Activated T-helper 1 cell treated with anti-CD3 and anti-CD28 coated beads, Interleukin-12 subunit alpha, Interleukin-12 subunit beta, Interleukin-2, Interleukin-4 antibody, amounts not matched to agents 30 ng/mL and 10 ng/mL and 1 ng/mL, durations not matched to agents 14 hours and 24 hours and 36 hours (primary cell): ENCODE measurements around the gene SDF2. TPM values are rescaled to one million over a fixed set of nuclear protein-coding genes. Genes with fewer than 3 reads are reported as not detected.
"Not testable (repeated sequence)": the region's sequence is repeated elsewhere in the genome, so short reads cannot be mapped to it uniquely, and the experiment has no call there.

Source experiments
- DNase-seq: peaks from one replicate; pipeline ENCODE4 v3.0.0; 2021; ENCODE audit warnings: low spot score
- H3K27ac Mint-ChIP-seq: one replicate; pipeline ENCODE4 v1.8.0; 2021; ENCODE audit warnings: mild to moderate bottlenecking, mixed read lengths
- H3K27me3 Mint-ChIP-seq: one replicate; pipeline ENCODE4 v1.8.0; 2022; ENCODE audit warnings: mild to moderate bottlenecking, moderate library complexity, mixed read lengths; ENCODE audit not compliant: insufficient read depth
- H3K36me3 Mint-ChIP-seq: one replicate; pipeline ENCODE4 v1.8.0; 2021; ENCODE audit warnings: low read depth, mixed read lengths
- H3K4me1 Mint-ChIP-seq: one replicate; pipeline ENCODE4 v1.8.0; 2021; ENCODE audit warnings: low read depth, mixed read lengths
- H3K4me3 Mint-ChIP-seq: one replicate; pipeline ENCODE4 v1.8.0; 2021; ENCODE audit warnings: mild to moderate bottlenecking, moderate library complexity, mixed read lengths
- H3K9me3 Mint-ChIP-seq: one replicate; pipeline ENCODE4 v1.8.0; 2021; ENCODE audit warnings: mixed read lengths
- intact Hi-C: fragments of 100-400 bp; cut with micrococcal nuclease; formaldehyde crosslinking; loops from one replicate; pipeline ENCODE4 v1.15.1; 2024
- total RNA-seq: library from RNA; stranded (reverse); gene quantifications from 2 replicates; pipeline ENCODE4 v1.2.3, GENCODE V29; 2022

SDF2 gene
- total RNA-seq, 1 donor from 2014 or later, result 47.9 TPM

DNA sequence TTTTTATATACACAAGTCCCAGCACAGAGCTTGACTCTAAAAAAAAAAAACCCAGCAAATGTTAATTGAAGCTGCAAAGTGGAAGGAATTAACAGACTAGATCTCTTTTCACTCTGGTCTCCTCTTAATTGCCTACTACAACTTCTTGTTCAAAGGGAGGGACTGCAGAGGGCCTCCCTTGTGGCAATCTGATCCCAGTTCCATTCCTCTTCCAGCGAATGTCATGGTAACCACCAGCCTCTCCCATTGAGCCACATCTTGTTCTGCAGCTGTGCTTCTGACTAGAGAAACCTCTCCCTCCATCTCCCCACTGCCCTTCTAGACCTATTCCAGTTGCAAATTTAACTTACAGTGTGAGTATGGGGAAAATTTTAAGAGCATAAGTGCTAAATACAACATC is 6.2 kb upstream of the SDF2 start:
- H3K4me3 Mint-ChIP-seq, result no peak overlapping the region
- peaks cover 50% of the 10 kb centered on the region for H3K4me1 Mint-ChIP-seq
- H3K27me3 Mint-ChIP-seq, result no peaks in the 10 kb centered on the region
- H3K27ac Mint-ChIP-seq, result no peak overlapping the region
- no peak for DNase-seq
- H3K9me3 Mint-ChIP-seq, result no peaks in the 10 kb centered on the region
- intact Hi-C loops, result no loop called here
- peaks cover 43% of the 10 kb centered on the region for H3K36me3 Mint-ChIP-seq

DNA sequence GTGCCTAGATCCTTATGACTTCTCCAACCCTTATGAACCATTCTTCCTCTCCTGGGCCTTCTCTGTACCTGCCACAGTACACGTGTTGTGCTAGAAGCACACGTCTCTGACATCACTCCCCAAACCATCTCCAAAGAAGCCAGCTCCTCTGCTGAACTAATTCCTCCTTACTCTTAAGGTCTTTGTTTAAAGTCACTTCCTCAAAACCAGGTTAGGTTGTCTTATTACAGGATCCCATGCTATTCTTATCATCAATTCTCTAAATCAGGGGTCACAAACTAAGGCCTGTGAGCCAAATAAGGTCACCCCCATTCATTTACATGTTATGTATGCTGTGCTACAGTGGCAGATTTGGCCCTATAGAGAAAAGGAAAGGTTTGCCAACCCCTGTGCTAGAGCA is 4.3 kb upstream of the SDF2 start:
- intact Hi-C loops, result no loop called here
- H3K36me3 Mint-ChIP-seq, result peaks cover 32% of the 10 kb centered on the region

DNA sequence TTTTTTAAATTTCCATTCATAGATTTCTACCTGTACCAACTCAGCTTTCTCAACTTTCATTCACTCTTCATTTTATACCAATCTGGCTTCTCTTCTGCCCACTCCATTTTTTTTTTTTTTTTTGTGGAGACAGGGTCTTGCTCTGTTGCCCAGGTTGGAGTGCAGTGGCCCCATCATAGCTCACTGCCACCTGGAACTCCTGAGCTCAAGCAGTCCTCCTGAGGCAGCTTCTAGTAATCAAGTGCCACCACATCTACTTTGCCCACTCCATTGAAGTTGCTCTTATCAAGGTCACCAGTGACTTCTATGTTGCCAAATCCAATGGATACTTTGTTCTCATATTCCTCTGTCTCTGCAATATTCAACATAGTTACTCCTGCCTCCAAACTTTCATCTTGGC is 2.0 kb upstream of the SDF2 start:
- intact Hi-C loops, result loop anchor here (5.0 kb wide), 2 partner anchors 91 to 289 kb away; partner anchors contain the start of genes PHF12 and PIGS
- no peaks in the 10 kb centered on the region for H3K27me3 Mint-ChIP-seq
- peaks cover 38% of the 10 kb centered on the region for H3K36me3 Mint-ChIP-seq
- H3K9me3 Mint-ChIP-seq, result no peaks in the 10 kb centered on the region
- peak overlapping the region; percentile 99 for H3K27ac Mint-ChIP-seq
- no peak for DNase-seq
- peaks cover 67% of the 10 kb centered on the region for H3K4me1 Mint-ChIP-seq
- H3K4me3 Mint-ChIP-seq, result peak overlapping the region; percentile 100

More for the DNA sequence above, 4.3 kb upstream of the SDF2 start:
- no peaks in the 10 kb centered on the region for H3K27me3 Mint-ChIP-seq
- H3K4me1 Mint-ChIP-seq, result peaks cover 61% of the 10 kb centered on the region
- no peak for DNase-seq
- no peak overlapping the region for H3K4me3 Mint-ChIP-seq
- H3K9me3 Mint-ChIP-seq, result no peaks in the 10 kb centered on the region
- no peak overlapping the region for H3K27ac Mint-ChIP-seq

DNA sequence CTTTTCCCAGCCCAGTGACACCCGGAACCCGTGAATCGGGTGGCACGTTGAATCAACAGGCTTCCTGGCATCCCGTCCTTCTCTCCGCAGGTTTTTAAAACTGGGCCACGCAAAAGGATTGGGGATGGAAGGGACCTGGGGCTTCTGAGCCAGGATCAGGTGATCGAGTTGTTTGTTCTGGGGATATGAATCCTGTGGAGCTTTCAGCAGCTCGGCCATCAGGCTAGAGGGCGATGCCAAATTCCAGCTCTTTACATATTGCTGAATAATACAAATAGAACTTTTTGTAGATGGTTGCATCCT is 772 bp upstream of the SDF2 start:
- intact Hi-C loops, result loop anchor here (1.0 to 5.0 kb wide), 4 partner anchors 17 to 290 kb away; partner anchors contain the start of genes BLTP2, PHF12, PIGS and PROCA1
- Mint-ChIP-seq H3K9me3 (no peaks in the 10 kb centered on the region), H3K36me3 (peaks cover 38% of the 10 kb centered on the region), H3K27ac (peak overlapping the region; percentile 99), H3K4me3 (peak overlapping the region; percentile 100), H3K4me1 (peaks cover 55% of the 10 kb centered on the region), H3K27me3 (no peaks in the 10 kb centered on the region)
- no peak for DNase-seq

DNA sequence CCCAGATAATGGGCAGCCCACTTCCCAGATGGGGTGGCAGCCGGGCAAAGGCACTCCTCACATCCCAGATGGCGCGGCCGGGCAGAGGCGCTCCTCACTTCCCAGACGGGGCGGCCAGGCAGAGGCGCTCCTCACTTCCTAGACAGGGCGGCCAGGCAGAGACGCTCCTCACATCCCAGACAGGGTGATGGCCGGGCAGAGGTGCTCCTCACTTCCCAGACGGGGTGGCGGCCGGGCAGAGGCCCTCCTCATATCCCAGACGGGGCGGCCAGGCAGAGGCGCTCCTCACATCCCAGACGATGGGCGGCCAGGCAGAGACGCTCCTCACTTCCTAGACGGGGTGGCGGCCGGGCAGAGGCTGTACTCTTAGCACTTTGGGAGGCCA is 2.2 kb downstream of the SDF2 start:
- DNase-seq, H3K9me3 Mint-ChIP-seq, intact Hi-C loops, H3K27me3 Mint-ChIP-seq, H3K27ac Mint-ChIP-seq, H3K4me3 Mint-ChIP-seq: not testable (repeated sequence)
- Mint-ChIP-seq H3K36me3 (peaks cover 32% of the 10 kb centered on the region), H3K4me1 (peaks cover 39% of the 10 kb centered on the region)

DNA sequence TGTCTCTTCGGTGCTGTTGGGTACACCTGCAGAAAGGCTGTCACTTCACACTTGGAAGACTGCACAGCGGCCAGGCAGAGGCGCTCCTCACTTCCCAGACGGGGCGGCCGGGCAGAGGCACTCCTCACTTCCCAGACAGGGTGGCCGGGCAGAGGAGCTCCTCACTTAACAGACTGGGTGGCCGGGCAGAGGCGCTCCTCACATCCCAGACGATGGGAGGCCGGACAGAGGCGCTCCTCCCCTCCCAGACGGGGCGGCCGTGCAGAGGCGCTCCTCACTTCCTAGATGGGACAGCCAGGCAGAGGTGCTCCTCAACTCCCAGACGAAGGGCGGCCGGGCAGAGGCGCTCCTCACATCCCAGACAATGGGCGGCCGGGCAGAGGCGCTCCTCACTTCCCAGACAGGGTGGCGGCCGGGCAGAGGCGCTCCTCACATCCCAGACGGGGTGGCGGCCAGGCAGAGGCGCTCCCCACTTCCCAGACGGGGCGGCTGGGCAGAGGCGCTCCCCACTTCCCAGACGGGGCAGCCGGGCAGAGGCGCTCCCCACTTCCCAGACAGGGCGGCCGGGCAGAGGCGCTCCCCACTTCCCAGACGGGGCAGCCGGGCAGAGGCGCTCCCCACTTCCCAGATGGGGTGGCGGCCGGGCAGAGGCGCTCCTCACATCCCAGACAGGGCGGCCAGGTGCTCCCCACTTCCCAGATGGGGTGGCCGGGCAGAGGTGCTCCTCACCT is 2.8 kb downstream of the SDF2 start:
- intact Hi-C loops, H3K9me3 Mint-ChIP-seq, H3K27ac Mint-ChIP-seq, H3K4me3 Mint-ChIP-seq, H3K27me3 Mint-ChIP-seq, DNase-seq: not testable (repeated sequence)
- H3K36me3 Mint-ChIP-seq, result peaks cover 29% of the 10 kb centered on the region
- H3K4me1 Mint-ChIP-seq, result peaks cover 35% of the 10 kb centered on the region

DNA sequence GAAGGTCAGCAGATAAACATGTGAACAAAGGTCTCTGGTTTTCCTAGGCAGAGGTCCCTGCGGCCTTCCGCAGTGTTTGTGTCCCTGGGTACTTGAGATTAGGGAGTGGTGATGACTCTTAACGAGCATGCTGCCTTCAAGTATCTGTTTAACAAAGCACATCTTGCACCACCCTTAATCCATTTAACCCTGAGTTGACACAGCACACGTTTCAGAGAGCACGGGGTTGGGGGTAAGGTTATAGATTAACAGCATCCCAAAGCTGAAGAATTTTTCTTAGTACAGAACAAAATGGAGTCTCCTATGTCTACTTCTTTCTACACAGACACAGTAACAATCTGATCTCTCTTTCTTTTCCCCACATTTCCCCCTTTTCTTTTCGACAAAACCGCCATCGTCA is 3.4 kb downstream of the SDF2 start:
- H3K27ac Mint-ChIP-seq, DNase-seq, intact Hi-C loops, H3K9me3 Mint-ChIP-seq, H3K27me3 Mint-ChIP-seq, H3K4me3 Mint-ChIP-seq: not testable (repeated sequence)
- peaks cover 29% of the 10 kb centered on the region for H3K4me1 Mint-ChIP-seq
- peaks cover 29% of the 10 kb centered on the region for H3K36me3 Mint-ChIP-seq

DNA sequence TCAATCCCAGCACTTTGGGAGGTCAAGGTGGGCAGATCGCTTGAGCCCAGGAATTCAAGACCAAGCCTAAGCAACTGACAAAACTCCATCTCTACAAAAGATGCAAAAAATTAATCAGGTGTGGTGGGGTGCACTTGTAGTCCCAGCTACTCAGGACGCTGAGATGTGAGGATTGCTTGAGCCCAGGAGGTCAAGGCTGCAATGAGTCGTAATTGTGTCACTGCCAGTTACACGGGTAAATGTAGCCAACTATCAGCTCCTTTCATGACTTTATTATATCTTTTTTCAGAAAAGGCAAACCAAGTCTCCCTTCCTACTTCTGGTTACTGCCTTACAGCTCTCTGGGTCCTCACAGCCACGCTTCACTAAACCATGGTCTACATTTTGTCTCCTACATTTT is 4.0 kb downstream of the SDF2 start:
- H3K4me3 Mint-ChIP-seq, result no peak overlapping the region

DNA sequence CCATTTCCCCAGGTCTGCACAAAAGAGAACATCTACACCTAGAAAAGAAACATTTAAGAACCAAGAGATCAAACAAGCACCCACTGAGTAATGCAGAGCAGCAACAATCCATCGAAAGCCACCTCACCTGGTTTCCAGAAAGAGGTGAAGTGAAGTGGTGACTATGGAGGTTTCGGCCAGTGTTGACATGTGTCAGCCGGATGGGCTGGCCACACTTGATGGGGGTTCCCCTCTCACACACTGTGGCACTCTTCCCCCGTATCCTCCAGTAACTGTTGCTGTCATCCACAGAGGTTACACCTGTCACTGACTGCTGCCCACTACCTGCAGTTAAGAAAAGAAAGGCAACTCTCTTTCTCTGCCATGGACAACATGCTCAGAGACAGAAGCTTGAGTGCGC is 6.5 kb downstream of the SDF2 start:
- Mint-ChIP-seq H3K36me3 (peaks cover 34% of the 10 kb centered on the region), H3K27ac (no peak overlapping the region)

More for the DNA sequence above, 4.0 kb downstream of the SDF2 start:
- H3K36me3 Mint-ChIP-seq, result peaks cover 29% of the 10 kb centered on the region
- no peaks in the 10 kb centered on the region for H3K27me3 Mint-ChIP-seq
- no peaks in the 10 kb centered on the region for H3K9me3 Mint-ChIP-seq
- no peak overlapping the region for H3K27ac Mint-ChIP-seq
- intact Hi-C loops, result no loop called here
- DNase-seq, result no peak
- H3K4me1 Mint-ChIP-seq, result peaks cover 28% of the 10 kb centered on the region

DNA sequence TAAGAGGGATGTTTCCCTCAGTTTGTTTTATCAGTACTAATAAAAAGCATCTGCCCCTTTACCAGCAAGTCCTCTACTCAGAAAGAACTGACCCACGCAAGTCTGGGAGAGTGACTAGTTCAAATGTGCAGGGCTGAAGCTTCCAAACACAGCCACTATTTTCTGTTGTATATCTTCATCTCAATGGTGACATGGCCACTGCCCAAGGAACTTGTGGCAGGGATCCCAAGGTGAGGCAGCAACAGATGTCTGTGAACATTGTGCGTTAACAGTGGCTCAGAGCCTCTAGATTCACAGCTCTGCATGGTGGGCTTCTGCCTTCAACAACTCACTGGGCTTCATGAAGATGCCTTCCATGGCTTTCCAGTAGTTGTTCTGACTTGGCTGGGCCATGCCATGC is 13.0 kb downstream of the SDF2 start:
- intact Hi-C loops, result loop anchor here (10.0 kb wide), 1 partner anchor 276 kb away; no protein-coding TSS in a partner anchor
- peaks cover 27% of the 10 kb centered on the region for H3K4me1 Mint-ChIP-seq
- DNase-seq, result no peak
- H3K27me3 Mint-ChIP-seq, result no peaks in the 10 kb centered on the region
- no peaks in the 10 kb centered on the region for H3K9me3 Mint-ChIP-seq
- H3K27ac Mint-ChIP-seq, result no peak overlapping the region
- H3K4me3 Mint-ChIP-seq, result no peak overlapping the region
- H3K36me3 Mint-ChIP-seq, result peaks cover 24% of the 10 kb centered on the region

More for the DNA sequence above, 6.5 kb downstream of the SDF2 start:
- peaks cover 9% of the 10 kb centered on the region for H3K4me1 Mint-ChIP-seq
- no peak overlapping the region for H3K4me3 Mint-ChIP-seq
- DNase-seq, result no peak
- H3K27me3 Mint-ChIP-seq, result no peaks in the 10 kb centered on the region
- intact Hi-C loops, result no loop called here
- H3K9me3 Mint-ChIP-seq, result no peaks in the 10 kb centered on the region

DNA sequence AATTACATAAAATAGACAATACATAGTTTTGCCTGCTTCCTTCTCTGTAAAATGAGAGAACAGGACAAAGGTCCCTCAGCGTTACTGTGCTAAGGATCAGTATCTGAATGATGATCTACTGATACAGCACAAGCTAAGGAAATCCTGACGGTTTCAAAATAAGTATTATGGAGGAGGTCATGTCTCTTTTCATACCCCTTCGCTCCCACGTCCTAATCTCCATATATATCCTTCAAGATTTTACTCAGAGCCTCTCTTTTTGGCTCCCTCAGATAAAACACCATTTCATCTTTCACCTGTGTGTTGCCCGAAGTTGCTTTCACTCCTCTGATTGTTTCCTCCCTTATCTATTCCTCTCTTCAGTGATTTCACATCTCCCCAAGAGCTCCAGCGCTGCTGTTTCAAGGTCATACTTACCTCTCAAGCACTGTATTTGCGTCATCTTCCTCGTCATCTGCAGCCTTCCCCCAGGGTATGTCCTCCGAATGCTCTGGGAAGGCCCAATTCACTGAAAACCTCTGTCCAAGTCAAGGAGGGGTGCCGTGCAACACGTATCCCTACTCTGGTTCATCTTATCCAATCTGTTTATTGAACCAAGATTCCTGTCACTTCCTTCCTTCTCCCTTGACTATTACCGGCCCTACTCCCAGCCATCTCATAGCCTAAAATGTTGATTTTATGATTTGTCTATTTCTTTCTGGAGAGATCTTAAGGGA is 15.5 kb downstream of the SDF2 start:
- H3K9me3 Mint-ChIP-seq, result no peaks in the 10 kb centered on the region
- no peaks in the 10 kb centered on the region for H3K27me3 Mint-ChIP-seq
- H3K36me3 Mint-ChIP-seq, result peaks cover 25% of the 10 kb centered on the region
- H3K4me1 Mint-ChIP-seq, result peaks cover 33% of the 10 kb centered on the region
- intact Hi-C loops, result loop anchor here (10.0 kb wide), 1 partner anchor 279 kb away; no protein-coding TSS in a partner anchor
- H3K27ac Mint-ChIP-seq, result peak overlapping the region; percentile 56
- DNase-seq, result no peak
- peak overlapping the region; percentile 91 for H3K4me3 Mint-ChIP-seq

DNA sequence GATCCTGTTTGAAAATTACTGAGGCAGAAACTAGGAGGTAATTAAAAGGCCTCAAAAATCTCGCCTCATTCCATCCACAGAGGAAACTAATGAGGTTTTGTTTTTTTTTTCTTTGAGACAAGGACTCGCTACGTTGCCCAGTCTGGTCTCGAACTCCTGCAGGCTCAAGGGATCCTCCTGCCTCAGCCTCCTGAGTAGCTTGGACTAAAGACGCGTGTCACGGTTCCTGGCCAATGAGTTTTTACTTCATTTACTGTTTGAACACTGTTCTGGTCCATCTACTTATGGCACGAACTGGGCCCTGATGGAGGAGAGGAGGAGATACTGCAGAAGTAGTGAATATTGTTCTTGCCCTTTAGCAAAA is 16.1 kb downstream of the SDF2 start:
- Mint-ChIP-seq H3K4me3 (peak overlapping the region; percentile 91), H3K36me3 (peaks cover 25% of the 10 kb centered on the region), H3K4me1 (peaks cover 33% of the 10 kb centered on the region), H3K27ac (peak overlapping the region; percentile 56), H3K27me3 (no peaks in the 10 kb centered on the region), H3K9me3 (no peaks in the 10 kb centered on the region)
- DNase-seq, result no peak
- intact Hi-C loops, result loop anchor here (1.0 to 10.0 kb wide), 7 partner anchors 17 to 307 kb away; partner anchors contain the start of genes PIGS, PROCA1, RPL23A and SPAG5
